Pulmonary artery endothelial cell (primary cell): ENCODE data around the gene PPIL4. TPM values are rescaled to one million over a fixed set of nuclear protein-coding genes. Genes with fewer than 3 reads are reported as not detected.

ENCODE experiments used
- DNase-seq: peaks from one replicate; pipeline ENCODE4 v3.0.0-alpha.2; 2011; ENCODE audit warnings: low read depth, low spot score
- total RNA-seq: library from RNA; depleted of rRNA; stranded (reverse); fragments of >200 nt; gene quantifications from 2 replicates; pipeline ENCODE4 v1.2.3, GENCODE V29; 2014

Gene PPIL4, protein sequence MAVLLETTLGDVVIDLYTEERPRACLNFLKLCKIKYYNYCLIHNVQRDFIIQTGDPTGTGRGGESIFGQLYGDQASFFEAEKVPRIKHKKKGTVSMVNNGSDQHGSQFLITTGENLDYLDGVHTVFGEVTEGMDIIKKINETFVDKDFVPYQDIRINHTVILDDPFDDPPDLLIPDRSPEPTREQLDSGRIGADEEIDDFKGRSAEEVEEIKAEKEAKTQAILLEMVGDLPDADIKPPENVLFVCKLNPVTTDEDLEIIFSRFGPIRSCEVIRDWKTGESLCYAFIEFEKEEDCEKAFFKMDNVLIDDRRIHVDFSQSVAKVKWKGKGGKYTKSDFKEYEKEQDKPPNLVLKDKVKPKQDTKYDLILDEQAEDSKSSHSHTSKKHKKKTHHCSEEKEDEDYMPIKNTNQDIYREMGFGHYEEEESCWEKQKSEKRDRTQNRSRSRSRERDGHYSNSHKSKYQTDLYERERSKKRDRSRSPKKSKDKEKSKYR
- 25.4 and 27.9 TPM in 2 replicates for total RNA-seq

DNA sequence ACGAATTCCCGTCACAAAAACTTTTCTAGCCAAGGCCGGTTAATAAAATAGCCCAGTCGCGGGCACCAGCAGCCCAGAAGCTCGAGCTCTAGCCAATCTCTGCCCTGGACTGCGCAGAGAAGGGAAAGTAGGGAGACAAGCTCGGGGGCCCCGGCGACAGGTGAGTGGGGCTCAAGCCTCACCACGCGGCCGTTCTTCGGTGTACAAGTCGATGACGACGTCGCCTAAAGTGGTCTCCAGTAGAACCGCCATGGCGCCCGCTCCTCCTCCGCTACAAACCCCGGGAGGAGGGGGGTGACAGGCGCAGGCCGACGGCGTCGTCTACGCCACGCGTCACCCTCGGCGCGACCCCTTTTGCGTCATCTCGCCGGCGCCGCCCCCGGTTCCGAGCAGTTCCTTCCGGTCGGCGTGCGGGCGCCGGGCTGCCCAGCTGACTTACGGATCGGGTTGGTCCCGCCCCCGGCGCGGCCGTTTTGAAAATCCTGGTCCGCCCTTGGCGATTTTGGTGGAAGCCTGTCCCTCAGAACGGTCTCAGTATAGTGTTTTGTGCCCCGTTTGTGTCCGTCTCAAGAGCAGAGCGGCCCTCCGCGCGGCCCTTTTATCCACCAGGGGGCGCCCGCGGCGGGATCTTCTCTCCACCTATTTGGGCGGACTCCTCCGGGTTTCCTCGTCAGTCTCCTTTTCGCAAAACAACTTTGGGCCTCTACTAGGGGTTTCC lies at the start of gene PPIL4:
Gene PPIL4, minus strand, starts transcription at position 290 of the 718 bp plus-strand sequence. Its CDS starts 38 bp downstream, at position 252.
- peak; percentile 77 for DNase-seq

DNA sequence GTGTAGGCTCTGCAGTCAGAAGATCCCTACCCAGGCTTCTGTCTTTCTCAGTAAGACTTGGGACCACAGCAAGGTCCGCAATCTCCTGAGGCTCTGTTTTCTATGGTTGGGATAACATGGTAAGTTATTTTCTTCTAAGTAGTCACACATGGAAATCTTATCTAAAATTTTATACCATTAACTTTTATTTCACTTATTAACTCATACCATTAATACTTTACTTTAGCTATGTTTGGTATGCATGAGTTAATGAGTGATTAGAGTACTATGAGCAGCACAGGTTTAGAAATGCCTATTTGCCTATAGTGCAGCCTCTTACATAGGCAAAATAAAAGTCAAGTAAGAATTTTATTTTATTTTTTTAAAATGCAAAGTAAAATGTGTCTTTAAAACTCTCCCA lies 47.6 kb upstream of the PPIL4 start:
- DNase-seq, result no peak

DNA sequence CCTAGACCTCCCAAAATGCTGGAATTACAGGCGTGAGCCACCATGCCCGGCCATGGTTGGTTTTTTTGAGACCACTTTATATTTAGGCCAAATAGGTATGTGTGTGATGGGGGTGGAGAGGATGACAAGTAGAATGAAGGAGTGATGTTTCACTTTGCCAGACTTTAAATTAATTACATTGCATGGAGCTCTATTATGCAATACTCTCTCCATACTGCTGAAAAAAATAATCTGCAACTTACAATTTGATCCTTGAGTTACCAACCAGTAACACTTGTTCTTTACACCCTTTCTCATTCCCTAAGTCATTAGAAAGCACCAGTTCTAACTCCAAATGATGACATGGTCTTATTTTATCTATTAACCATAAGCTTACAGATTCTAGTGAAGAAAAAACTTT lies 47.1 kb upstream of the PPIL4 start:
- DNase-seq, result no peak

DNA sequence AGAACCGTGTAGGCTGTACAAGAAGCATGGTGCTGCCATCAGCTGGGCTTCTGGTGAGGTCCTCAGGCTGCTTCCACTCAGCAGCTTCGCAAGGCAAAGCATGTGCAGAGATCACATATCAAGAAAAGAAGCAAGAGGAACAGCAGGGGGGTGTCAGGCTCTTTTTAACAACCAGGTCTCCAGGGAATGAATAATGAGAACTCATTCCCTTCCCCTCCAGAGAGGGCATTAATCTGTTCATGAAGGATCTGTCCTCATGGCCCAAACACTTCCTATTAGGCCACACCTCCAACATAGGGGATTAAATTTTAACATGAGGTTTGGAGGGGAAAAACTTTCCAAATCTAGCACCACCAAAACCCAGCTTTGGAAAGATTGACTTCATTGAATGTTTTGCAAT lies 40.3 kb upstream of the PPIL4 start:
- DNase-seq, result no peak

DNA sequence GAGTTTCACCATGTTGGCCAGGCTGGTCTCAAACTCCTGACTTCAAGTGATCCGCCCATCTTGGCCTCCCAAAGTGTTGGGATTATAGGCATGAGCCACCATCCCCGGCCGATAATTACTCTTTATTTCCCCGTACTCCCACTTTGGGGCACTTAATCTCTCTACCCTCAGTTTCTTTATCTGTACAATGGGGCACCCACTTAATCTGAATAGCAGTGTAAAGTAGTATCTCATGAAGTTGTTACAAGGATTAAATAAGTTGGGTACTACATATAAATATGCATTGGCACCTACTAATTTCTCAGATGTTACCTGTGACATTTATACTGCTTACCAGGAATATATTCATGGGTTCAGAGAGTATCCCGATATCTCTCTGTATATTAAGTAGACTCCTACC lies 35.5 kb upstream of the PPIL4 start:
- no peak for DNase-seq

DNA sequence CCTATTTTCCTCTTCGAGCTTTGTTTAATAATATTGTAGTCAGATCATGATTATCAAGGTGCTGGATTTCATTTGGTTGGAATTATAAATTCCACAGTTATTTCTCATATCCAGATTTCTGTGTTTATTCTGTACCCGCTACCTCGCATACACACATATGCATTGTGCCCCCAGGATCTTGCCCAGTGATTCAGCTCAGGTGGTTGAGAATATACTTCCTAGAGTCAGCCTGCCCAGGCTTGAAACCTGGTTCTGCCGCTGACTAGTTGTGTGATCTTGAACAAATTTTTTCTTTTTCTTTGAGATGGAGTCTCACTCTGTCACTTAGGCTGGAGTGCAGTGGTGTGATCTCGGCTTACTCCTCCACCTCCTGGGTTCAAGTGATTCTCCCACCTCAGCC lies 35.0 kb upstream of the PPIL4 start:
- DNase-seq, result no peak

DNA sequence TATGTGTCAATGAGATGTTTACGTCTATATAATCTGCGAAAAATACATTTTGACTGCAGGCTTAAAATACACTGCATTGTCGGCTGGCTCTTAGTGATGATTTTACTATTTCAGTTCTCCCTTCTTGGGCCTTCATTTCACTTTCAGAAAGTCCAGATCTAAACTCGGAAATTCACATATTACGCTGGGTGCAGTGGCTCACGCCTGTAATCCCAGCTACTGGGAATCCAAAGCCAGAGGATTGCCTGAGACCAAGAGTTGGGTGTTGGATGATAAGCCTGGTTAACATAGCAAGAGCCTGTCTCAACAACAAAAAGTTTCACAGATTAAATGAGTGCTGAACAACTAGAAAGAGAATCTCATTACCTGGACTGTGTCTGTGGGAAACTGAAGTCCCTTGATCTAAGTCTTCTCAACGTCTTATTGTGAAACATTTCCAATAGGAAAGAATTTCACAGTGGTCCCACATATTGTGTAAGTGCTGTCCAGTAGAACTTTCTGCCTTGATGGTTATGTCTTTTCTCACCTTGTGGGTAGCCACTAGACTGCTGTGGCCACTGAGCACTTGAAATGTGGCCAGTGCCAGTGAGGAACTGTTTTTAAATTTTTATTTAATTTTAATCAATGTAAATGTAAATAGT lies 22.2 kb upstream of the PPIL4 start:
- DNase-seq, result no peak

DNA sequence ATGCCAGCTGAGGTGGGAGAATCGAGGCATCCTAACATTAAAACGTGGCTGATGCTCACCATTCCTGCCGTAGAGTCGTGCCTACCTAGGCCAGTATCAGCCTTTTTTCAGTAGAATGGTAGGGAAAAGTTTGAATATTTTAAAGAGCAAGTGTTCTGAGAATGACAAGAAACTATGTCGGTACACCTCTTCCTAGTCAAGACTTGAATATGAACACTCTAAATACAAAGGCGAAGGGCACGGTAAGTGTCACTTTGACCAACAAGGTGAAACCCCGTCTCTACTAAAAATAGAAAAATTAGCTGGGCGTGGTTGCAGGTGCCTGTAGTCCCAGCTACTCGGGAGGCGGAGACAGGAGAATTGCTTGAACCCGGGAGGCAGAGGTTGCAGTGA lies 21.3 kb upstream of the PPIL4 start:
- no peak for DNase-seq

DNA sequence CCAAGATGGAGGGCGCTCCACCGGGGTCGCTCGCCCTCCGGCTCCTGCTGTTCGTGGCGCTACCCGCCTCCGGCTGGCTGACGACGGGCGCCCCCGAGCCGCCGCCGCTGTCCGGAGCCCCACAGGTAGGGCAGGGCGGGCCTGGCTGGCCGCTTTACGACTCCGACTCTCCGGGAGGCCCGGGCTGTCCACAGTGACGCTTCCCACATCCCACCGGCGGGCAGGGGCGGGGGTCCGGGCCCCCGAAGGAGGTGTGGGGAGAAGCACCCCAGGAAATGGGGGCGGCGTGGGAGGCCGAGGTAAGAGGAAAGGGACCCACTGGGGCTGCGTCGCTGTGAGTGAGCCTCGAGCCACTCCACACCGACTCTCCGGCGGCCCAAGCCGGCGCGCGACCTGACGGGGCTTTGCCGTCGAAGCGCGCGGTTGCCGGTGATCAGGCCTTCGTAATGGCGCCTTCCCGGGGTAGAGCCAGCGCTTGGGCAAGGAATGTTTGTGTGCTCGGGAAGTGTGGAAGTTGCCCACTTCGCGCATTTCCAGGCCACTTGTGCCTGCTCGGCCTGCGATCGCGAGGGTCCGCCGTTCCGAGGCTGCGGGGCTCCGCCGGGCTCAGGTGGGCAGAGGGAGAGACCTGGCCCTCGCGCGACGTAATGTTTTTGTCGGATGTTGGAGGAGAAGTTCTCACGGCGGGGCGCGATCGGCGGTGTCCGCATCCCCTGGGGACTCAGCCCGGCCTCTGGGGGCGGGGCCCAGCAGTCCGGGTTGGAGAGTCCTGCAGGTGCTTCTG lies 20.8 kb upstream of the PPIL4 start:
- DNase-seq, result no peak

DNA sequence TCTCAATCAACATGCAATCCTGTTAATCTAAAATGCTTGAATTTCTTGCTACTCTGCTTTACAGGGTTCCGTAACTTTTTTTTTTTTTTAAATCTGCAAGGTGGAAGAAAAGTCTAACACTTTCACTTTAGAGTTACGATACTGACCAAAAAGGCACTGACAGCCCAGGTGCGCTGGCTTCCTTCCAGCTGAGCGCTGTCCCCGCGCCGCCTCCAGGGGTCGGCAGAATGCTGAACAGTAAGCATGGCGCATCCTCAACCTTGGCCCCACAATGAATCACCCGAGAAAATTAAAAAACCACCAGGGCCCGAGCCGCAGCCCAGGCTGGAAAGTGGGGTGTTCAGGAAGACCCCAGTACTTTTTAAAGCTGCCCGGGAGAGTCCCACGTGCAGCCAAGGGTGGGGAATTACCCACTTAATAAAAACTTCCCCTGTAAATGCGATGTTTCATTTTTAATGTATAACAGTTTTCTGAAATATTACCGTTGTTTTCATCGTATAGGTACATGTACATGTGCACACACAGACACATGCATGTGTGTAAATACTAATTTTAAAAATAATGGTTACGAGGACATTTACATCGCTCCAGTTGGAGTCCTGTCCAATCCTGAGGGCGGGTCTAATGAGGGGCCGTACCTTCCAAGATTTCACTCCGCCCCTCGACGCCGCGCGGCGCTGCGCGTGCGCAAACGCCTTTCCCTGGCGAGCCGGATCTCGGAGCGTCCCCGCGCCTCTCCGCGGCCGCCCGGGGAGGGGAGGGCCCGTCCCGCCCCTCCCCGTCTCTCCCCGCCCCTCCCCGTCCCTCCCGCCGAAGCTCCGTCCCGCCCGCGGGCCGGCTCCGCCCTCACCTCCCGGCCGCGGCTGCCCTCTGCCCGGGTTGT lies 19.9 kb upstream of the PPIL4 start, which contains the start of gene GINM1:
Gene GINM1, plus strand, starts transcription at position 849 of the 883 bp plus-strand sequence. CDS start 40 bp downstream, outside the sequence.
- peak; percentile 70 for DNase-seq

DNA sequence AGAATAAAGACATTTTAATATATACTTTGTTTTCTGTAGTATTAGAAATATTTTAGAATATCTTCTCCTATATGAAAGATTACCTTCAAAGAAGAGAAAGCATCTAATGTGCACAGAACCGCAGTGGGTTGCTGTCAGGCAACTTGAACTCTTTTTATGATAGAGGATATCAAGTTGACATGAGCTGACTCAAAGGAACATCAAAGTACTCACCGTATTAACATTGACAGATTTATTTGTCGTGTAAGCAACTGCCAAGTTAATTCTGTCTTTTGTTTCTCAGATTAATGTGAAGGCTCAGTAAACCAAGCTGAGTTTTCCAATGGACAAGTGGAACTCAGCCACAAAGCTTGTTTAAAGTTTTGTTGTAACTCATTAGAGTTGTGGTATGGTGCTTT lies 18.1 kb upstream of the PPIL4 start:
- no peak for DNase-seq

DNA sequence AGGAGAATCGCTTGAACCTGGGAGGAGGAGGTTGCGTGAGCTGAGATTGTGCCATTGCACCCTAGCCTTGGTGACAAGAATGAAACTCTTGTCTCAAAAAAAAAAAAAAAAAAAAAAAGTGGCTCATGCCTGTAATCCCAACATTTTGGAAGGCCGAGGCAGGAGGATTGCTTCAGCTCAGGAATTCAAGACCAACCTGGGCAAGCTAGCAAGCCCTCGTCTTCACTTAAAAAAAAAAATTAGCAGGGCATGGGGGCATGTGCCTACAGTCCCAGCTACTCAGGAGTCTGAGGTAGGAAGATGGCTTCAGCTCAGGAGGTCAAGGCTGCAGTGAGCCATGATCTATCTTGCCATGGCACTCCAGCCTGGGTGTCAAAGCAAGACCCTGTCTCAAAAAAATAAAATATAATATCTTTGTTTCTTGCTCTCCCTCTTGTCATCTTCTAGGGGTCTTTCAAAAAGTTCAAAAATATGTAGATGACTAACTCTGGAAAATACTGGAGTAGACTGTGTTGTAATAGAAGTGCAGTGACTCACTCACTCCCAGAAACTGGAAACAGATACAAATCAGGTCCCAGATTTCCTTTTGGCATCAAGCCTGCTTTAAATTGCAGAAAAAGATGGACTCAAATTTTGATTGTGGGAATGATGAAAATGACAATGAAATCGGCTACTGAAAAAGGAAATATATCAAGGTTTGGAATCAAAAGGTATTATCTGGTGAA lies 17.5 kb upstream of the PPIL4 start:
- no peak for DNase-seq

DNA sequence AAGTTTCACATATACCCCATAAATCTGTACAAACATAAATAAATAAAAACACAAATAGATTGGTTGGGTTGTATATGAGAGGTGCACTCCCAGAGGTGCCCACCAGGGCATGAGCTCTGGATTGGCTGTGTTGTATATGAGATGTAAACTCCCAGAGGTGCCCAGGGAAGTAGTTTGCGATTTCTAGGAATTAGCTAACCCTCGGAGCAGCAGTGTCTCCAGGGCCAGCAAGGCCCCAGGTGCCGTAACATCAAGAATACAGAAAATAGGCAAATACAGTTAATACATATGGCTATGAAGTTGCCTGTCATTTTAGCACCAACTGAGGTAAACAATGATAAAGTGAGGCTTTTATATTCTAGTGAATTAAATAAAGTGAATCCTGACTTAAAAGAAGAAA lies 14.9 kb upstream of the PPIL4 start:
- DNase-seq, result no peak

DNA sequence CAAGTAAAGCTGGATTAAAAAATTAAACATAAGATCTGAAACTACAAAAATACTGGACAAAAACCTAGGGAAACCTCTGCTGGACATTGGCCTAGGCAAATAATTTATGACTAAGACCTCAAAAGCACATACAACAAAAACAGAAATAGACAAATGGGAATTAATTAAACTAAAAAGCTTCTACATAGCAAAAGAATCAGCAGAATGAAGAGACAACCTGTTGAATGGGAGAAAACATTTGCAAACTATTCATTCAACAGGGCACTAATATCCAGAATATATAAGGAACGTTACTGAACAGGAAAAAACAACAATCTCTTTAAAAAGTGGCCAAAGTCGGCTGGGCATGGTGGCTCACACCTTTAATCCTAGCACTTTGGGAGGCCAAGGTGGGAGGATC lies 13.5 kb upstream of the PPIL4 start:
- DNase-seq, result no peak

DNA sequence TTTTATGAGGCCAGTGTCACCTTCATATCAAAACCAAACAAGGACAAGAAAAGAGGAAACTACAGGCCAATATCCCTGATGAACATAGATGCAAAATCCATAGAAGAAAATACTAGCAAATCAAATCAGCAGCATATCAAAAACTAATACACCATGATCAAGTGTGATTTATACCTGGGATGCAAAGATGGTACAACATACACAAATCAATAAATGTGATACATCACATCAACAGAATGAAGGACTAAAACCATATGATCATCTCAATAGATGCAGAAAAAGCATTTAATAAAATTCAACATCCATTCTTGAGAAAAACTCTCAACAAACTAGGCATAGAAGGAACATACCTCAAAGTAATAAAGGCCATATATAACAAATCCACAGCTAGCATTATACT lies 12.2 kb upstream of the PPIL4 start:
- no peak for DNase-seq

DNA sequence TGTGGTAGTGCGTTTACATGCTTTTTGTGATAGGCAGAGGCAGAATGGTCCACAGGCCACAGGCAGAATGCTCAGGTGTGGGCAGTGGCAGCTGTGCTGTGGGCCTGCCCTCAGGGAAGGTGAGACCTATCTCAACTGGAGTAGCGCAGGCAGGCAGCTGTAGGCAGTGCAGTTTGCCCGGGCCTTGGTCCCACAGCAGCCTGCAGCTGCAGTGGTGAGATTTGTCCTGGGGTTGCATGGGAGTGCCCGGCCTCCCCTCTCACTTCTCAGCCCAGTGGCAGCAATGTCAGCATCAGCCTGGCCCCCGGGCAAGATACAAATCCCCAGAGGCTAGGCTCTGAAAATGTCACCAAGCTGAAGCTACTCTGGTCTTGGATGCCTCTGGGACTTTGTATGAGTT lies 6.1 kb upstream of the PPIL4 start:
- DNase-seq, result no peak

DNA sequence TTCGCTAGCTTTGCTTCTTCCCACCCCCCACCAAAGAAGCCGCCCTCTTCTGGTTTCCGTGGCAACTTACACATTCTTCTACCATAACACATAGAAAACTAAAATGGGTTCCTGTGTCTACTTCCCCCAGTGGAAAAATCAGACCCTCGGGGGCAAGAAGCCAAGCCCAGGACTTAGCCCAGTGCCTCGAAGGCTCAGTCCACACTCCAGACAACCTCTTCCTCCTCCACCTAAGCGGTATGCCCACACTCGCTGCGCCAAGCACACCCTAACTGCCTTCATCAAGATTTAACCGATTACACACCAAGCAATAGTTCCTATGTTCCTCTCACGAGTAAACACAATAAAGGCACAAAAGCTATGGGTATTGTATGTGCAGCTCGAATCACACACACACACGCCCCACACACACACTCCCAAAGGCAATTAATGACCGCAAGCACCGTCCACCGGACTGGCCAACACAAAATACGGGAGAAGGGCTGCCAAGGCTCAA lies 537 bp downstream of the PPIL4 start:
- DNase-seq, result peak; percentile 41

DNA sequence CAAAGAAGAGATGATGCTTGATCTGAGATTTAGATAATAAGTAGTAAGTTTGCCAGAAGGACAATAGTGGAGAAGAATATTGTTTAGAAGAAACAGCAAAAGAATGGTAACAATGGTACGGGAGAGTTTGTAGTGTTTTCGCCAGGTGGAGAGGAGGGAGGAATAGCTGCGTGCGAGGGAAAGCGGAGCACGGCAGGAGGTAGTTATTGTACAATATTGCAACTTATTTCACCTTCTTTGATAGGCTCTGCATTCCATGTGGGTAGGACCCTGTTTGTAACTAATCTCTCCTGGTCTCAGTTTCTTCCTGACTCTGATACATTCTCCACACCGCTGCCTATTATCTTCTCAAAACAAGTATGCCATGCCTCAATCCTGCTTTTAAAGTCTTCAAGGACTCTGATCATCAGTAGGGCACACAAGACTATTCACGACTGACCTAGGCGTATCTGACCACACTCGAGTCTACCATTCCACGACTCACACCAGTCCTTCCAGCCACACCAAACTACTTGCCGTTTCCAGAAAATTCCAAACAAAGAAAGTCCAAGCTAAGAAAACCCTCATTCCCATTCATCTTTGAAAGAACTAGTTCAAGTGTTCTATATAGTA lies 1.1 kb downstream of the PPIL4 start:
- DNase-seq, result no peak

DNA sequence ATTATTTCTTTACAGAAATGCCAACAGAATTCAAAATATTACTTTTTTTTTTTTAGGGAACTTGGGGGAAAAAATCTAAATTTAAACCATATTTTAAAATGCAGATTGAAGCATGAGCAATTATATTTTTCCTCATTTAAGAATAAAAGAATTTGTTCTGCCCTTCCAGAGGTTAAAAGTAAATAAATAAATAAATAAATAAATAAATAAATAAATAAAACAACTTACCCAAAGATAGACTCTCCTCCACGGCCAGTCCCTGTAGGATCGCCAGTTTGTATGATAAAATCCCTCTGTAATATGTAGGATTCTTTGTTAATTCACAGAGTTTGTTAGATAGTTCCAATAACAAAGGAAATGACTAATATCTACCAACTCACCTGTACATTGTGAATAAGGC lies 4.7 kb downstream of the PPIL4 start:
- no peak for DNase-seq
